CD4-positive, alpha-beta T cell treated with Interleukin-17A for 4 hours (primary cell): Measurements from ENCODE around the gene EXOG.

ENCODE experiments used
- DNase-seq: peaks from one replicate; pipeline ENCODE4 v3.0.0-alpha.2; 2020; ENCODE audit warnings: mixed read lengths

The EXOG gene

DNA sequence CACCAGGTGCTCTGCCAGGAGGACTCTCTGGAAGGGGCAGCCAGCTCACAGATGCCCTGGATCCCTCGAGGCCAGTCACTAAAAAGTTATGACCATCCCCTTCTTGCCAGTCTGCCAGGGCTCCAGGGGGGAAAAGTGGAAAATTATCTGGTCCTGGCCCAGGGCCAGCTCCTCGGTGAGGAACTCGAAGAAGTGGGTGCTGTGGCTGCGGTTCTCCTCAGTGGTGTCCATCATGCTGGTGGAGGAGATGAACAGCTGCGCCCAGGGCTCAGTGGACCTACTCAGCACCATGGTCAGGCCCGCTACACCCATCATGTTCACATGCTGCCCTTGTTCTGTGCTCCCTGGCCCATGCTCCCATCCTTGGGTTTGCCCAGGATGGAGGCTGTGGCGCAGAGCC lies 19.2 kb downstream of the EXOG start:
- no peak for DNase-seq

DNA sequence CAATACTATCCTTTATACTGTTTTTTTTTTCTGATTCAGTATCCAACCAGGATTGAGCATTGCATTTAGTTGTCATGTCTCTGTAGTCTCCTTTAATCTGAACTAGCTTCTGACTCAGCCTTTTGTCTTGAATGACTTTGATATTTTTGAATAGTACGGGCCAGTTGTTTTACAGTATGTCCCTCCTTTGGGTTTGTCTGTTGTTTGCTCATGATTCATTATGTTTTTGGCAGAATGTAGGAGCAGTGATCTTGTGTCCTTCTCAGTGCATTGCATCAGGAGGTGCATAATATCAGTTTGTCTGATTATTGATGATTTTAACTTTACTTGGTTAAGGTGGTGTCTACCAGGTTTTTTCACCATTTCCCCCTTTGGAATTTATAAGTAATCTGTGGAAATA lies 20.5 kb downstream of the EXOG start:
- no peak for DNase-seq

DNA sequence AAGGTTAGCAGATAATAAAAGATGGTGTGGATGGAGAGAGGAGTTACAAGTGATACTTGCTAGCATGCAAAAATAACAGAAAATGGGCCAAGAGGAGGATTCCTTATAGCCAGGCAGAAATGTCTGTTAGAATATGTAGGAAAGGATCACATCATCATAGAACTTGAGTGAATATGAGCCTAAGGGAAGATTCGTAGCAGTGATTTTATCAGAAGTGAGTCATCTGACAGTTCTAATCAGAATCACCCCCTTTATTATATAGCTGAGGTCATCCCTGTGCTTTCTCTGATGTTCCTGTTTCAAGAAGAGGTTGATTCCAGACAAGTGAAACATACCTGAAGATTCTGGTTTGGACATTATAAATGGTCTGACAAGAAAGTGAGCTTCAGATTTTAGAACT lies 22.9 kb downstream of the EXOG start:
- DNase-seq = no peak

DNA sequence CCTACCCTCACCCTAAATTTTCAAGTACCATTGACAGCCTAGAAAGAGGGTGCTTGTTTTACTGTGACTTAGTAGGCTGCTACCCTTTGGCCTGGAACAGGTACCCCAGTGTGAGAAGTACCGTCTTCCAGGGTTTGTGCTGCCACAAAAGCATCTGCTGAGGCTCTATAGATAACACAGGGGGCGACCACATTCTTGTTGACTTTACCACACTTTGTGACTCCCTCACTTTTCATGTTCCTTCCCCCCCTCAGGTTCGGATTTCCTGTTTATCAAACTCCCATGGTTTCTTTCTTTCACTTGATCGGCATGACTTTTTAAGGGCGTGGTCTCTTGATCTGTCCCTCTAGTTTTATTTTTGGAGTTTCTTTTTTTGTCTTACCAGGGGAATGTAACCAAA lies 23.5 kb downstream of the EXOG start:
- DNase-seq = peak; percentile 53

DNA sequence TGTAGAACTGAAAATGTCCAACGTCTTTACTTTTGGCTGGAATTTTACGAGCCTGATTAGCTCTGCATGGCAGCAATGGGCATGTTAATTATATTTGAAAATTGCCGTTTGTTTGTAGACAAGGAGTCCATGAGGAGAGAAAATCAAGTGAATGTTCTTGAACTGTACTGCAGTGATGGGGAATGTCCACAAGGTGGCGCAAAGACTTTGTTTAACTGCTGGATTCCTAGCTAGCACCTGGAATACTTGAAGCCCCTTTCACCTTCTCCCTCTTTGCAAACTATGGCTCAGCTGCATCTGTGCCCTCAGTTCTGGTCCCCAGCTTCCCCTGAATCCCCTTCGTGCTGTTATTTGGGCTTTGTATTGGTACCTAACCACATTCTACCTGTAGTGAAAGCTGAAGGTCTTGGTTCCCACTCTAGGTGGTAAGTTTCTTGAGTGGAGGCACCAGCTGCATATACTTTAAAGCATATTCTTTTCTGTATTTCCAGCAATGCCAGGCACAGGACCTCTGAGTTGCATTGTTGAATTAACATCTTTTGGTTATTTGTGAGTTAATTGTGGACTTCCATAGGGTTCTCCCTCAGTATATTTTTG lies 25.3 kb downstream of the EXOG start:
- peak; percentile 77 for DNase-seq

DNA sequence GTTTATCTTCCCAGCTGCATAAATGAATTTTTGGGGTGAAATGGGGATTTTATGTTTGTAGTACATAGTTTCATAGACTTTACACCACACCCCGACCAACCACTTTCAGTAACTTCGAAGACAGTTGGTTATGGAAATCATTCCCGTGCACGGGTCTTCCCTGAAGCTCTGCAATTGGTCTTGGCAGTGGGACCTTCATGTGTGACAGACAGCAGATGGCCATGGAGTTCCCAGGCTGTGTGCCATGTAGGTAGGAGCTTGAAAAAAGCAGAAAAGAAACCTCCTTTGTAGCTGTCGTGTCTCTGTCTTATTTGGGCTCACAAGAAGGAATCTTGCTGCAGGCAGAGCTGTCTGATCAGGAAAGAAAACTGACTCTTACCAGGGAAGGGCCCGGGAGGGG lies 25.9 kb downstream of the EXOG start:
- no peak for DNase-seq

DNA sequence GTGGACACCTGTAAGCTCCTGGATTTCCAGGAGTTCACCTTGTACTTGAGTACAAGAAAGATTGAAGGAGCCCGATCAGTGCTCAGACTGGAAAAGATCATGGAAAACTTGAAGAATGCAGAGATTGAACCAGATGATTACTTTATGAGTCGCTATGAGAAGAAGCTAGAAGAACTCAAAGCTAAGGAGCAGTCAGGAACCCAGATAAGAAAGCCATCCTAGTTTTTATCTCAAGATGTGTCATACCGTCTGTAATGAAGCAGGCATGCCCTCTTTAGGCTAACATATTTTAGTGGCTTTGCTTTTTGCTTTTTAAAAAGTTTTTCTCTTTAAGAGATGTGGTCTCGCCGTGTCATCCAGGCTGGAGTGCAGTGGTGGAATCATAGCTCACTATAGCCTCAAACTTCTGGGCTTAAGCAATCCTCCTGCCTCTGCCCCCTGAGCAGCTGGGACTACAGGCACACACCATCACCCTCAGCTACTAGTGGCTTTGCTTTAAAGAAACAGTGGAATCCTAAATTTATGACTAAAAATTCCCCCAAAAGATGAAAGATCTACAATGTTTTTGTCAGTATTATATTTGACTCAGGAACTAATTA lies 28.1 kb downstream of the EXOG start:
- no peak for DNase-seq

DNA sequence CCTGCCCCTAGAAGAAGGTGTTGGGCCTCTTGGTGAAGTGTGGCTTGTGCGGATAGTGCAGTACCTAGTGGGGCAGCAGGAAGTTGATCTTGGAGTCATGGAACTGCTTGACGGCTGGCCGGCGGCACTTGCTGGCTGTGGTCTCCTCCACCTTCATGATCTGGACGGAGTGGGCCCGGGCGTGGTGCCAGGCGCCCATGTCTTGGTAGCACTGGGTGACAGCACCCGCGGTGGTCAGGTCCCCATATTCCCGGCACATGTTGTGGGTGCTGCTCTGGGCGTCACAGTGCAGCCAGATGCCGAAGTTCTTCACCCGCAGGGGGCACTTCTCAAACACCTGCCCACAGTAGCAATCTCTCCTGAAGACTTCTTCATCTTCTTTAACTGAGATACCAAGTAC lies 30.7 kb downstream of the EXOG start:
- DNase-seq = no peak

DNA sequence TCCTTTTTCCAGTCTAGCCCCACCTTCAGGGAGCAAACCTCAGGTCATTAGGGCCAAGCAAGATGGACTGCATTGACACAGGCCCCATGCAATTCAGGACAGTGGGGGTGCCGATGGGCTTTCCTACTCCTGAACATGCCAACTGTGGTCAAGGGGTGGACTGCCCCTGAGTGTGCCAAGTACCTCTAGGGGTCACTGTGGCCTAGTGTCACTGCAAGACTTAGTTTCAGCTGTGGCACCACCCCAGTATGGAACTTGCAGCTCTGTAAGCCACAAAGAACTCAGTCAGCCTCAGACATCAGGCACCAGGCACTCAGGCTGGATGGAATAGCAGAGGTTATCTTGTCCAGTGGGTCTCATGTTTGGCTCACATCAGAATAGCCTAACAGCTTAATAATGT lies 32.3 kb downstream of the EXOG start:
- no peak for DNase-seq

DNA sequence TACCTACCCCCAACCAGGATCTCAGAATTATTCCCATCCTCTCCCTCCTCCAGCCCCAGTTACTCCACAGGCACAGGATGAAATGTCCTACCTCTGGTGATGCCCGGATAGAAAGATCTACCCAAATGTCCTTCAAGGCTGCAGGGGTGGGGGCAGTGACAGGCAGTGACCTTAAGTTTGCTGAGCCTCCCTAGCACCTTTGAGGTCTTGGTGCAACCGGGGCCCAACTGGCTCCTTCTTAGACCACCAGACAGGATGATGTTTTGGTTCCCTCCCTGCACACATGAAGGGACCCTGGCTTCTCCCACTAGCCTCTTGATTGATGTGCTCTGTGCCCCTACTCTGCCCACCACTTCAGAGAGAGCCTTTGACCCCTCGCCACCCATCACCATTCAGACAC lies 36.4 kb downstream of the EXOG start:
- no peak for DNase-seq

DNA sequence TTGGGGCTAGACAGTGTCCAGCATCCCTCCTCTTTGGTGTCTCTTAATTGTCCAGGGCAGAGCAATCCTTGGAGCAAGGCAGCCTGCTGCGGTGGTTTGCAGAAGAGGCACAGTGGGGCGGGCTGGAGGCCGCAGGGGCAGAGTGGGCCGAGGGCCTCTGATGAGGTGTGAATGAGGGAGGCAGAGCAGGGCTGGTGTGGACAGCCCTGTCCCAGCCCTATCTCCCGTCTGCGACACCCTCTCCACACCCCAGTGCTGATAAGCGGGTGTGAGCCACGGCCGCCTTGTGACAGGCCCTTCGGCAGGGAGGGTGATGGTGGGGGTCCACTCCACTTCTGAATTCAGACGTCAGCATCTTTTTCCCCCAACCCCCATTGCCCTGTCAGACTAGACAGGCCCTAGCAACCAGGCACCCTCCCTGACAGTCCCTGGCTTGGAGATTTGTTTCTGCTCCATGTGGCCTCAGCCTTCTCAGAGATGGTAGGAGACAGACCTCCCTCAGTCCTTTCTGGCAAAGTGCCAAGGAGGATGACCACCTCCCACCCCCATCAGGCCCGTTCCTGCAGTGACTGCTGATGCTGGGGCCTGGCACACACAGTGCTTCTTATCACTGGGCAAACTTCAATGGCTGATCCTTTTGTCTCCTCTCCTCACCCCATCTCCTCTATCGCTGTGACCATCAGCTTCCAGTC lies 37.3 kb downstream of the EXOG start:
- no peak for DNase-seq

DNA sequence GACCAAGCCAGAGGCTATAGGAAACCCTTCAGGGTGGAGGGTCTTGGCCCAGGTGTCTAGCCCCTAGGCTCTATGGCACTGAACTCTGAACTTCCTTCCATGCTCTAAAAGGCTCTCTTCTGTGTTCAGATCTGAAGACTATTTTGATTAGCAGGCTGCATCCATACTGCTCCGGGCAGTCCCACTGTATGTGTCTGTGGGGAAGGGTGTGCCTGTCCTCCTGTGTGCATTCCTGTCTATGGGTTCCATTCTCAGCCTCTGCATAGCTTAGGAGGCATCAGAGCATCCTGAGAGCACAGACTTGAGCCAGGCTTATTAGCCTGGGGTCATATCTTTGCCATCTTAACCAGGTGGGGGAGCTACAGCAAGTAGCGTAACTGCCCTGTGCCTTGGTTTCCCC lies 38.0 kb downstream of the EXOG start:
- no peak for DNase-seq

DNA sequence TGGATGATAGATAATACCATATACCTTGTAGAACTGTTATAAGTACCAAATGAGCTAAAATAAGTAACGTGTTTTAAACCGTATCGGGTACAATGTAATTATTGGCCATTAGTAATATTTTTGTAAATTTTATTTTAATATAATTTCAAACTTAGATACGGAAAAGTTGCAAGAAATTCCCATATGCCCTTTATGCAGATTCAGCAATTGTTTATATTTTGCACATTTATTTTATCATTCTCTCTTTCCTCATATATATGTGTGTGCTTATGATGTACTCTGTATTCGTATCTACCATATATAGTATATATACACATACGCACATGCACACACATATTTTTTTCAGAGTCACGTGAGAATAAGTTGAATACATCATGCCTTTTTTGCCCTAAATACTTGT lies 38.5 kb downstream of the EXOG start:
- no peak for DNase-seq

DNA sequence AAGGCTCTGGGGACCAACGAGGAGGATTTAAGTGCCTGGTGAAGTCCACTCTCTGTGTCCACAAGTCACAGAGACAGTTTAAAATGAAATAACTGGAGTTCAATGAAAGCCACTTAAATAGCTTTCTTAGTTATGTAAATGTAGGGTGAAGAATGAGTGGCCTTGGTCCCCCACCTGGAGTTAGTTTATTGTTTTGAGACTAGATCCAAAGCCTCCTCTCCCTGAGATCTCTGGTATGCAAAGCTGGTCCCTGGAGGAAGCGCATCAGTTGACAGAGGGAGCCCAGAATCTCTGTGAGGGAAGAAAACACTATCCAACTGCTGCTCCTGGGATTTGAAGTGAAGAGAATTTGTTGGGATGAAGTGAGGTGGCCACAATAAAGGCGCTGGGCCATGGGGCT lies 40.5 kb downstream of the EXOG start:
- no peak for DNase-seq

DNA sequence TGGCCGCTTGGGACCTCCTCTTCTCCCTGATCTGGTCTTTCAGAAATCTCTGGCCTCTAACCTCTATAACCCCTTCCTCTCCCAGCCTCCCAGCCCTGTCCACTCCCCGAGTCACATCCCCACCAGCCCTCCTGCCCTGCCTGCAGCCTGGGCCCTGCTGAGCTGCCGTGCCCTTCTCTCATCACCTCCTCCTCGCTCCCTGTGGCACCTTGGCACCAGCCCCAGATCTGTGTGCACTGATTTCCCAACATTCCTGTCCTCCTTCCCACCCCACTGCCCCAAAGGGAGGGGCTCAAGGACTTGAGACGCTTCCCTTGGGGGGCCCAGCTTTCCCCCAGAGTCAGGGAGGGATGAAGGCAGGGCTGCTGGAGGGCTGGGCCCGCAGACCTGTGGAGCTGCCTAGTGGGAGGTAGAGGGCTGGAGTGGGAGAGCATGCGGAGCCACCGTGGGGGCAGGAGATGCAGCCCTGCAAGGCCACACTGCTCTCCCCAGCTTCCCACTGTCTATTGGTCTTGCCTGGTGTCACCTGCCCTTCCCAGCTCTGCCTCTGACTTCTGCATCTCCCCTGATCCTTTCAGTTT lies 42.7 kb downstream of the EXOG start:
- no peak for DNase-seq

DNA sequence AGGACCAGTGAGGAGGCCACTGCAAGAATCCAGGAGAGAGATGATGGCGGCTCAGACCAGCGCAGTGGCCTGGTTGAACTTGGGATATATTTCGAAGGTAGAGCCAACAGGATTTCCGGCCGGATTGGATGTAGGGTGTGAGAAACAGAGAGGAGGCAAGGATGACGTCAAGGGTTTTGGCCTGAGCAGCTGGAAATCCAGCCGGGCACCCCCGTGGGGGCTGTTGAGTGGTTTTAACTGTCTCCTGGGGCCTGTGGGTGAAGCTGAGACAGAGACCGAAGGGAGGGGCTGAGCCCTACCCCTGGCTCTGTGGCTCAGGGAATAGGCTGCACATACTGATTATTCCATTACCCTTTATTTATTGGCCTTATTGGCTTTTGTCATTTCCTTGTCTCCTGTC lies 45.7 kb downstream of the EXOG start:
- no peak for DNase-seq

DNA sequence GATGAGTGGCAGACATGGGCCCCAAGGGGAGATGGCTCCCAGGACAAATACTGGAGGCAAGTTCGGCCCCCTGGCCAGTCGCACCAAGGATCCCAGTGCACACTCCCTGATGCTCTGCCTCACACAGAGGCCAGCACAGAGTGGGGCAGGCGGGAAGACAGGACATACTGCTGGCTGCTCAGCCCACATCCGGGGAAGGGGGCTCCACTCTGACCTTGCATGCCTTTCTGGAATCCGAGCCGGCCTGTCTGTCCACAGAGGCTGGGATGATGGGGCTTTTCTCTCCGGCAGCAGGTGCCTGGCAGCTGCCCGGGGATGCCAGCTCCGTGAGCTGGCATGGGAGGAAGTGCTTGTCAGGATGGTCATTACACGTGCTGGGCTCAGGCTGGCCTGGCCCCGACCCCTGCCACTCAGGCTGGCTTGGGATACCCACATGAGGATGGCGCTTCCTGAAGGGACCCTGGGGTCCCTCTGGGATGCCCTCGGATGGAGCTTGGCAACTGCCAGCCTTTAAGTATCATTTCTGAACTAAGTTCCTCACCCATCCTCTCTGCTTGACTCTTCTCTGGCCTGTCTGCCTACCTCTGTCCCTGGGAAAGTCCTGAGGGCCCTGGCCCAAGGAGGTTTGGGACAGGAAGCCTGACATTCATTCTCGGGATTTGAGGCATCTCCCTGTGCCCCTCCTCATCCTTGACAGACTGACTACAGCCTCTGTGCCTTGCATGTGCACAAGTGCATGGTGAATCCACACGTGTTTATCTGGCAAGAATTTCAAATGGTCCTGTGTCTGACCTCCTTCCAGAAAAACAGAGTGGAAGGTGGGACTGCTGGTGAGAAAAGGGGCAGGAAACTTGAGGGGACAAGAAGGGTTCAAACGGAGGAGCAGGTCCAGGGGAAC lies 46.5 kb downstream of the EXOG start:
- no peak for DNase-seq

DNA sequence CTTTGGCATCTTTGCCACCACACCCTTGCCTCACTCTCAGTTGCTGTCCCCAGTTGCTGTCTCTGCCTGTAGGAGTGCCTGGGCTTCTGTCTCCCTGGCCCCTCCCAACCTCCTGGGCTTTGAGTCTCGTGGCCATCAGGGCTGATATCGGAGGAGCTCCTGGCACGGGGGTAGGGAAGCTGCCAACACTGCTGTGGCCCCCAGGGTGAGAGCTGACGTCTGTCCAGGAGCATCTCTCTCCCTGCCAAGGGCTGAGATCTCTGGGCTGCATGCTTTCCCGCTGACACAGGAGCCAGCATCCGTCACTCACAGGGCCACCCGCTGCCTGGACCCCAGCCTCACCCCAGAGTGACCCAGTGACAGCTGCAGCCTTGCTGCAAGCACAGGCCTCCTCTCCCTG lies 47.4 kb downstream of the EXOG start:
- DNase-seq = no peak

DNA sequence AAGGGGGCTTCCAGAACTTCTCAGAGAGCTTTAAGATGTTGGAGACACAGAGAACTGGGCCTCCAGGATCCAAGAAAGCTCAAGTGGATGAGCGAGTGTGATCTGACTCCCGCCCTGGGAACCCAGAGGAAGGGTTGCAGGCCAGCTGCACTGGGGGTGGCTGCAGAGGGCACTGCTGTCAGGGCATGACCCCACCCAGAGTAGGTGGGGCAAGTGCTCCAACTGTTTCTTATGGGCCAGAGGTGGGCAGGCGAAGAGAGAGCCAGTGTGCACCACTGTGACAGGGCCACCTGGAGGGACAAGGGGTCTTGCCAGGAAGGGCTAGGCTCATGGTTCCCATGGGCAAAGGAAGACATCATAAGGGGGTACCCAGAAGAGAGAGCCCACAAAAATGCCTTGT lies 48.8 kb downstream of the EXOG start:
- no peak for DNase-seq

DNA sequence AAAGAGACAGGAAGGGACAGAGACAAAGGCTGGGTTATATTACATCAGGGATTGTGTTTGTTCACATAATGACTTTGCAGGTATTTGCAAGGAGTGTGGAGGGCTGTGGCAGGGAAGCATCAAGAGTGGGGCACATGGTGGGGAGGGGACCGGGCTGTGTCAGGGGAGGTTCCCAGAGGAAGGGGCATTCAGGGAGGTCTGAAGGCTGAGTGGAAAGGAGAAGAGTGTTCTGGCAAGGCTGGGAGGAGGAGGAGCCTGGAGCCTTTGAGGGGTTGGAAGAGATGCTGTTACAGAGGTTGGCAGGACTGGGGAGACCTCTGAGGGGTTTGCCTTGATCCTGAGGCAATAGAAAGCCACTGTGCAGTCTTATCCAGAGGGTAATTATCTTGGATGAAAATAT lies 49.4 kb downstream of the EXOG start:
- DNase-seq = no peak

DNA sequence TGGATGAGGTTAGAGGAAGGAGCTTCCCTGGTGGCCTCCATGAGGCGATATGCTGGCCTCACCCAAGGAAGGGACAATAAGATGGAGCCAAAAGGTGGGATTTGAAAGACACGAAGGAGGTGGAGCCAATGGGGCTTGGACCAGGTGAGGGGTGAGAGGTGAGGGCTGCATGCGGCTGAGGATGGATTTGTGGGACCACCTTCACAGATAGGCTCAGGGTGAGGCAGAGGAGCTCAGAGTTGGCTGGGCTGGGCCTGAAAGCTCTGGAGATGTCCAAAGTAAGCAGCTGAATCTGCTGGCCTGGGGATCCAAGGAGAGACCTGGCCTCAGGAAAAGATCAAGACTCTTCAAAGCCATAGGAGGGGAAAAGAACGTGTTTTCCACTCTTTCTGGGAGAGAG lies 49.8 kb downstream of the EXOG start:
- DNase-seq = no peak

DNA sequence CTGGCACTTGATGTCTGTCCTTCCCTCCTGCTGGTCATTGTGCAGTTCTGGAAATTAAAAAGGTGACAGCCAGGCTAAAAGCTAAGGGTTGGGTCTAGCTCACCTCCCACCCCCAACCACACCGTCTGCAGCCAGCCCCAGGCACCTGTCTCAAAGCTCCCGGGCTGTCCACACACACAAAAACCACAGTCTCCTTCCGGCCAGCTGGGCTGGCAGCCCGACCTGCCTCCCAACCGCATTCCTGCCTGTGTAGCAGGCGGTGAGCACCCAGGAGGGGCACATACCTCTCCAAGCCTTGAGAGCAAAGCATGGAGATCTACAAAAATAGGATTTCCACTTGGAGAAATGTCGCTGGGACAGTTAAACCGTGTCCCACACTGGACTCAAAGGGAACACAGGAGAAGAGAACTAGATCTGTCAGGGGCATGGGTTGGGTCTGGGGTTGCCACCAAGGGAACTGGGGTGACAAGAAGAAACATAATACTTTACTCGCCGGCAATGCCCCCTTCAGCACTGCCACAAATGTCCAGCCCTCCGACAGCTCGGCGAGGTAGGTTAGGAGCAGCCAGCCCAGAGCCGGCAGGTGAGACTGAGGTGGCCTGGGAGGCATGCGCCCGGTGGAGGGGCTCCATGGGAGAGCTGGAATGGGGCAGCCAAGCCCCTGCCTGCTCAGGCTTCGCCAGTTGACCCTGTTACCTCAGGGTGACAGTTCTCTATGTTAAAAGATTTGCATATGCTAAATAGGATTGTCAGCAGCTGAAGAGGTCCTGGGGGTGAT lies 52.2 kb downstream of the EXOG start:
- no peak for DNase-seq

DNA sequence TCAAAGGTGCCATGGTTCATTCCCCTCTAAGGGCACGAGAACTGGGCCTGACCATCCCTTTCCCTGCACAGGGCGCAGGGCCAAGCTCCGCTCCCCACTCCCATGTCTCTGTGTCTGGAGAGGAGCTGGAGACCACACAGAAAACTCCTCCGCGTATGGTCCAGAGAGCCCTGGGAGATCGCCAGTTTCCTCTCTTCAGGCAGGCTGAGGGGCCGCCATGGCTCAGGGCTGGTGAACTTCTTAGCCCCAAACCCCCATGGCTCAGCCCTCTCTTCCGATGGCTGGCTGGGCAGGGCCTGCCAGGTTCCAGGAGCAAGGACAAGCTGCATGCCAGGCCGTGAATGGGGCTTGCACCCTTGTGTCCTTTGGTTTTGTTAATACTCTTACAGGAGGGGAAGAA lies 52.9 kb downstream of the EXOG start:
- no peak for DNase-seq
